NB4 (cell line): ENCODE results near the gene SCYGR2.

Experiments
- DNase-seq: peaks from one replicate; pipeline ENCODE4 v3.0.0; 2010; ENCODE audit warnings: low read depth
- H3K4me3 ChIP-seq: one replicate; pipeline ENCODE4 v1.5.1; 2011; ENCODE audit warnings: mild to moderate bottlenecking, low read depth, low read length, moderate library complexity
- MYC ChIP-seq: IDR thresholded peaks from 2 replicates; pipeline ENCODE4 v1.6.1; 2011; ENCODE audit warnings: low read depth, low read length
- POLR2A ChIP-seq: IDR thresholded peaks from 2 replicates; pipeline ENCODE4 v1.6.1; 2011; ENCODE audit warnings: mild to moderate bottlenecking; ENCODE audit not compliant: insufficient read length; ENCODE audit errors: extremely low read depth
- TF ChIP-seq, protein P1 (sequence below): IDR thresholded peaks from one replicate; pipeline ENCODE4 v1.5.1; 2012; ENCODE audit warnings: low read depth, low read length
- TF ChIP-seq, protein P2 (sequence below): IDR thresholded peaks from 2 replicates; pipeline ENCODE4 v1.6.1; 2011; ENCODE audit warnings: low read depth, low read length

Gene SCYGR2

DNA sequence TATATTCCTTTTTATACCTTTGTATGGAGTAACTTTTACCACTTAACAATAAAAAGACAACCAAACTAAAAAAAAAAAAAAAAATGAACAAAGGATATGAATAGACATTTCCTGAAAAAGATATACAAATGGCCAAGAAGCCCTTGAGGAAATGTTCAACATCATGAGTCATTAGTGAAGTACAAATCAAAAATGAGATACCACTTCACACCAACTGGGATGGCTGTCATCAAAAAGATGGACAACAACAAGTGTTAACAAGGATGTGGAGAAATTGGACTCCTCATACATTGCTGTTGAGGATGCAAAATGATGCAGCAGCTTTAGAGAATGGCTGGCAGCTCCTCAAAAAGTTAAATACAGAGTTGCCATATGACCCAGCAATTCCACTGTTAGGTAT lies 22.6 kb upstream of the SCYGR2 start:
- H3K4me3 ChIP-seq = no peak overlapping the region
- no peak for DNase-seq
- TF ChIP-seq, protein P1, sequence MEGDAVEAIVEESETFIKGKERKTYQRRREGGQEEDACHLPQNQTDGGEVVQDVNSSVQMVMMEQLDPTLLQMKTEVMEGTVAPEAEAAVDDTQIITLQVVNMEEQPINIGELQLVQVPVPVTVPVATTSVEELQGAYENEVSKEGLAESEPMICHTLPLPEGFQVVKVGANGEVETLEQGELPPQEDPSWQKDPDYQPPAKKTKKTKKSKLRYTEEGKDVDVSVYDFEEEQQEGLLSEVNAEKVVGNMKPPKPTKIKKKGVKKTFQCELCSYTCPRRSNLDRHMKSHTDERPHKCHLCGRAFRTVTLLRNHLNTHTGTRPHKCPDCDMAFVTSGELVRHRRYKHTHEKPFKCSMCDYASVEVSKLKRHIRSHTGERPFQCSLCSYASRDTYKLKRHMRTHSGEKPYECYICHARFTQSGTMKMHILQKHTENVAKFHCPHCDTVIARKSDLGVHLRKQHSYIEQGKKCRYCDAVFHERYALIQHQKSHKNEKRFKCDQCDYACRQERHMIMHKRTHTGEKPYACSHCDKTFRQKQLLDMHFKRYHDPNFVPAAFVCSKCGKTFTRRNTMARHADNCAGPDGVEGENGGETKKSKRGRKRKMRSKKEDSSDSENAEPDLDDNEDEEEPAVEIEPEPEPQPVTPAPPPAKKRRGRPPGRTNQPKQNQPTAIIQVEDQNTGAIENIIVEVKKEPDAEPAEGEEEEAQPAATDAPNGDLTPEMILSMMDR = no peak
- TF ChIP-seq, protein P2, sequence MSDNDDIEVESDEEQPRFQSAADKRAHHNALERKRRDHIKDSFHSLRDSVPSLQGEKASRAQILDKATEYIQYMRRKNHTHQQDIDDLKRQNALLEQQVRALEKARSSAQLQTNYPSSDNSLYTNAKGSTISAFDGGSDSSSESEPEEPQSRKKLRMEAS = no peak
- TF ChIP-seq MYC = no peak
- no peak for TF ChIP-seq POLR2A

DNA sequence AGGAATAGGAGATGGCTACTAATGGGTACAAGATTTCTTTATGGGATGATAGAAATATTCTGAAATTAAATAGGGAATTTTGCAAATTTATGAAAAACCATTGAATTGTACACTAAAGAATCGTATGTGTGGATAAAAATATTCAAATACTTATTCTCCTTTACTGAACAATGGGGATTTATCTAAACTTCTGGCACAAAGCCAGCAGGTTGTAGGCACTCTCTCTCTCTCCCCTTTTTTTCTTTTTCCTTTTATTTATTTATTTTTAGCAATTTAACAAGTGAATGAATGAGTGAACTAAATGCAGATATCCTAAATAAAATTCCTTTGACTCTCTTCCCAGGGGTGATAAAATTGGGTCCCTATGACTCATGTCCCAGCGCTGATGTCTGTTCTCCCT lies 21.9 kb upstream of the SCYGR2 start:
- no peak for DNase-seq
- TF ChIP-seq, protein P2 = no peak
- TF ChIP-seq MYC = no peak
- TF ChIP-seq POLR2A = no peak
- TF ChIP-seq, protein P1 = no peak
- H3K4me3 ChIP-seq = no peak overlapping the region

DNA sequence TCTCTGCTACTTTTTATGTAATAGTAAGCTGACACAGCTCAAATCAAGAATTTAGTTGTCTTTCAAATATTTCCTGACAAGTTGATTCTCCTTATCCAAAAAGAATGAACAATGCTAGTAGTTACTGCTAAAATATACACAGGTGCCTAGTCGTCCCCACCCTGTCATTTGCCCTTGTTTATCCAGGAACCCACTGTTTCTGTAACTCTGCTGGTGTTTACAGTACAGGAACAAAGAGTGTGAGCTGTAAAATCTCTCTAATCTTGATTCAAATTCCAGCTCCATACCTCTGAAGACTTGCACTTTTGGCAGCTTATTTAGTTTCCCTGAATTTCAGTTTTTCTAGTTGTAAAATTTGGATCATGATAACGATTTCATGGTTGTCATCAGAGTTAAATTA lies 21.1 kb upstream of the SCYGR2 start:
- TF ChIP-seq MYC (no peak), POLR2A (no peak)
- TF ChIP-seq, protein P1 = no peak
- TF ChIP-seq, protein P2 = no peak
- H3K4me3 ChIP-seq = no peak overlapping the region
- no peak for DNase-seq

DNA sequence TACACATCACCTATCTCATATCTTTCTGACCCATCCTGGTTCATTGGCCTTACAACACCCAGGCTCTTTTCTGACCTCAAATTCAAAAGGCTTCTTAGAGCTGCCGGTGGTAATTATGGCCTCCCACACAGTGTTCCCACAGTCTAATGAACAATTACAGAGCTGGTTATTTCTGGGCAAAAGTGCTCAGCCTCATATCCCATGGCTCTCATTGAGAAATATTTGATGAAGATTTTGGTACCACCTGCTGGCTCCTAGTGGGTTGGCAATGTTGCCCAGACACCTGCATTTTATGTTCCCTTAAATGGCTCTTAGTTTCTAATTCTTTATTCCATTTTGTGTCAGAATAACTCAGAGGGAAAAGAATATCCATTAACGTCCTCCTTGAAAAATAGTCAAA lies 20.1 kb upstream of the SCYGR2 start:
- no peak overlapping the region for H3K4me3 ChIP-seq
- DNase-seq = no peak
- TF ChIP-seq POLR2A = no peak
- TF ChIP-seq, protein P1 = no peak
- no peak for TF ChIP-seq MYC
- TF ChIP-seq, protein P2 = no peak

DNA sequence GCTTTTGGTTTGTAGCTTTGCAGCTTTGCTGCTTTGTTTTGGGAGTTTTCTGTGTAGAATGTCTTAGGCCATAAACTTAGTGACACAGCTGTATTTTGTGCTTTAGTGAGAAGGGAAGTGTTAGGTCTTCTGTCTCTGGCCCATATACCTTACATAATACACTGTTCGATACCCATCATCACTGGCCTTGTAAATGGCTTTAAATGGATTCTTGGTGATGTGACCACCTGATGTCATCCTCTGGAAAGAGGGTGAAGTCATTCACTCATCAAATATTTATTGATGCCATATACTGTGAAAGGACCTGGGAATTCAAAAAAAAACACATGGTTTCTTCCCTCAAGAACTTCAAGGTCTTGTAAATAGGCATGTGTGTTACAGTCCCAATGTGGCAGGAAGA lies 18.9 kb upstream of the SCYGR2 start:
- TF ChIP-seq, protein P2 = no peak
- TF ChIP-seq POLR2A (no peak), MYC (no peak)
- TF ChIP-seq, protein P1 = no peak
- no peak for DNase-seq
- no peak overlapping the region for H3K4me3 ChIP-seq

DNA sequence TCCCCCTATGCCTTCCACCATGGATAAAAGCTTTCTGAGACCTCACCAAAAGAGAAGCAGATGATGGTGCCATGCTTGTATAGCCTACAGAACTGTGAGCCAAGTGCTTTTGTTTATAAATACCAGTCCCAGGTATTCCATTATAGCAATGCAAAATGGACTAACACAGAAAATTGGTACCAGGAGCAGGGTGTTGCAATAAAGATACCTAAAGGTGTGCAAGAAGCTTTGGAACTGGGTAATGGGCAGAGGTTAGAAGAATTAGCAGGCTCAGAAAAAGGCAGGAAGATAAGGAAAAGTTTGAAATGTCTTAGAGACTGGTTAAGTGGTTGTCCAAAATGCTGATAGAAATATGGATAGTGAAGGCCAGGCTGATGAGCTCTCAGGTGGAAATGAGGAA lies 16.3 kb upstream of the SCYGR2 start:
- TF ChIP-seq, protein P2 = no peak
- TF ChIP-seq, protein P1 = no peak
- DNase-seq = no peak

More for the DNA sequence above, 16.3 kb upstream of the SCYGR2 start:
- H3K4me3 ChIP-seq = no peak overlapping the region
